HL-60 (cell line): ENCODE data around the gene TNPO3.

Experiments used
- TF ChIP-seq, protein P1 (sequence below): IDR thresholded peaks from one replicate; pipeline ENCODE4 v1.5.1; 2011; ENCODE audit warnings: low read length, control low read depth, inconsistent platforms; ENCODE audit not compliant: insufficient read depth
- TF ChIP-seq, protein P2 (sequence below): IDR thresholded peaks from 2 replicates; pipeline ENCODE4 v1.6.1; 2012; ENCODE audit warnings: low read depth; ENCODE audit not compliant: insufficient replicate concordance

DNA sequence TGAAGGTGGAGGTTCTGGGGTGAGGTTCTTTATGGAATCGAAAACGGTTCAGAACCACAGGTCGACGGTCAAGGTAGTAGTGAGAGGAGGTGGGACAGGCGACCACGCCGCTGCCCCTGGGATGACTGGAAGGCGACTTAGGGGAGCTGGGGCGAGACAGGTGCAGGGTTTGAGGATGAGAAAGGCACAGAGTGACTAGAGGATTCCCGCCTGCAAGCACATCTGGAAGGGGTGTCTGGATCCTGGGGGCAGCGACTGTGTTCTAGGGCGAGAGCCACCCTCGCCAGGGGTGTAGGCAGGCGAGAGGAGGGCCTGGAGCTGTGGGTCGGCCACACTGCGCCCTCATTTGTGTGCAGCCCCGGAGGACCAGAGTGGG, 117.7 kb downstream of the TNPO3 start:
- TF ChIP-seq, protein P1, sequence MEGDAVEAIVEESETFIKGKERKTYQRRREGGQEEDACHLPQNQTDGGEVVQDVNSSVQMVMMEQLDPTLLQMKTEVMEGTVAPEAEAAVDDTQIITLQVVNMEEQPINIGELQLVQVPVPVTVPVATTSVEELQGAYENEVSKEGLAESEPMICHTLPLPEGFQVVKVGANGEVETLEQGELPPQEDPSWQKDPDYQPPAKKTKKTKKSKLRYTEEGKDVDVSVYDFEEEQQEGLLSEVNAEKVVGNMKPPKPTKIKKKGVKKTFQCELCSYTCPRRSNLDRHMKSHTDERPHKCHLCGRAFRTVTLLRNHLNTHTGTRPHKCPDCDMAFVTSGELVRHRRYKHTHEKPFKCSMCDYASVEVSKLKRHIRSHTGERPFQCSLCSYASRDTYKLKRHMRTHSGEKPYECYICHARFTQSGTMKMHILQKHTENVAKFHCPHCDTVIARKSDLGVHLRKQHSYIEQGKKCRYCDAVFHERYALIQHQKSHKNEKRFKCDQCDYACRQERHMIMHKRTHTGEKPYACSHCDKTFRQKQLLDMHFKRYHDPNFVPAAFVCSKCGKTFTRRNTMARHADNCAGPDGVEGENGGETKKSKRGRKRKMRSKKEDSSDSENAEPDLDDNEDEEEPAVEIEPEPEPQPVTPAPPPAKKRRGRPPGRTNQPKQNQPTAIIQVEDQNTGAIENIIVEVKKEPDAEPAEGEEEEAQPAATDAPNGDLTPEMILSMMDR: no peak
- TF ChIP-seq, protein P2, sequence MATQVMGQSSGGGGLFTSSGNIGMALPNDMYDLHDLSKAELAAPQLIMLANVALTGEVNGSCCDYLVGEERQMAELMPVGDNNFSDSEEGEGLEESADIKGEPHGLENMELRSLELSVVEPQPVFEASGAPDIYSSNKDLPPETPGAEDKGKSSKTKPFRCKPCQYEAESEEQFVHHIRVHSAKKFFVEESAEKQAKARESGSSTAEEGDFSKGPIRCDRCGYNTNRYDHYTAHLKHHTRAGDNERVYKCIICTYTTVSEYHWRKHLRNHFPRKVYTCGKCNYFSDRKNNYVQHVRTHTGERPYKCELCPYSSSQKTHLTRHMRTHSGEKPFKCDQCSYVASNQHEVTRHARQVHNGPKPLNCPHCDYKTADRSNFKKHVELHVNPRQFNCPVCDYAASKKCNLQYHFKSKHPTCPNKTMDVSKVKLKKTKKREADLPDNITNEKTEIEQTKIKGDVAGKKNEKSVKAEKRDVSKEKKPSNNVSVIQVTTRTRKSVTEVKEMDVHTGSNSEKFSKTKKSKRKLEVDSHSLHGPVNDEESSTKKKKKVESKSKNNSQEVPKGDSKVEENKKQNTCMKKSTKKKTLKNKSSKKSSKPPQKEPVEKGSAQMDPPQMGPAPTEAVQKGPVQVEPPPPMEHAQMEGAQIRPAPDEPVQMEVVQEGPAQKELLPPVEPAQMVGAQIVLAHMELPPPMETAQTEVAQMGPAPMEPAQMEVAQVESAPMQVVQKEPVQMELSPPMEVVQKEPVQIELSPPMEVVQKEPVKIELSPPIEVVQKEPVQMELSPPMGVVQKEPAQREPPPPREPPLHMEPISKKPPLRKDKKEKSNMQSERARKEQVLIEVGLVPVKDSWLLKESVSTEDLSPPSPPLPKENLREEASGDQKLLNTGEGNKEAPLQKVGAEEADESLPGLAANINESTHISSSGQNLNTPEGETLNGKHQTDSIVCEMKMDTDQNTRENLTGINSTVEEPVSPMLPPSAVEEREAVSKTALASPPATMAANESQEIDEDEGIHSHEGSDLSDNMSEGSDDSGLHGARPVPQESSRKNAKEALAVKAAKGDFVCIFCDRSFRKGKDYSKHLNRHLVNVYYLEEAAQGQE: no peak
